Coronary artery (tissue), 2 donors: ENCODE data around the gene HSPA14.

Source experiments
- DNase-seq: peaks from one replicate; pipeline ENCODE4 v3.0.0-alpha.2; 2017; ENCODE audit warnings: low spot score
- H3K27ac ChIP-seq, 2 donors: fragments of 200-600 bp; sonication (generic); one replicate each; pipeline ENCODE4 v1.5.1; 2016 to 2019
- H3K4me3 ChIP-seq: fragments of 200-600 bp; sonication (generic); 2 replicates; pipeline ENCODE4 v1.5.1; 2016; ENCODE audit warnings: mild to moderate bottlenecking, moderate library complexity
- TF ChIP-seq, protein P1 (sequence below): fragments of 200-600 bp; sonication (generic); IDR thresholded peaks from one replicate; pipeline ENCODE4 v1.5.1; 2019; ENCODE audit warnings: antibody characterized with exemption

Gene HSPA14

DNA sequence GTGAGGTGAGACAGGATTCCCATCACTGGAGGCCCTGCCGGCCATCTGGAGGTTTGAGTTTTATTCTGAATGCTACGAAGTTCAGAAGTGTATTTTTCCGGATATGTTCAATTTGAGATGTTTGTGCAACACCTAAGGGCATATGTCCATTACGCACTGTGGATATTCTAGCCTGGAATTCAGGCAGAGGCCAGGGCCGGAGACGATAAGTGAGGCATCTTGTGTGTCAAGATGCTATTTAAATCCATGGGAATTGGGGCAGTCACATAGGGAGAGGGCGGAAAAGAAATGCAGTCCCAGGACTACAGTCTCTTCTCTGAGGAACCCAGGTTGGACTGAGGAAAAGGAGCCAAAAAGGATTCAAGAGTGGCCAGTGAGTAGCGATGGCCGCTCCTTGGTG is 38.7 kb downstream of the HSPA14 start:
- no peak for DNase-seq
- TF ChIP-seq, protein P1, sequence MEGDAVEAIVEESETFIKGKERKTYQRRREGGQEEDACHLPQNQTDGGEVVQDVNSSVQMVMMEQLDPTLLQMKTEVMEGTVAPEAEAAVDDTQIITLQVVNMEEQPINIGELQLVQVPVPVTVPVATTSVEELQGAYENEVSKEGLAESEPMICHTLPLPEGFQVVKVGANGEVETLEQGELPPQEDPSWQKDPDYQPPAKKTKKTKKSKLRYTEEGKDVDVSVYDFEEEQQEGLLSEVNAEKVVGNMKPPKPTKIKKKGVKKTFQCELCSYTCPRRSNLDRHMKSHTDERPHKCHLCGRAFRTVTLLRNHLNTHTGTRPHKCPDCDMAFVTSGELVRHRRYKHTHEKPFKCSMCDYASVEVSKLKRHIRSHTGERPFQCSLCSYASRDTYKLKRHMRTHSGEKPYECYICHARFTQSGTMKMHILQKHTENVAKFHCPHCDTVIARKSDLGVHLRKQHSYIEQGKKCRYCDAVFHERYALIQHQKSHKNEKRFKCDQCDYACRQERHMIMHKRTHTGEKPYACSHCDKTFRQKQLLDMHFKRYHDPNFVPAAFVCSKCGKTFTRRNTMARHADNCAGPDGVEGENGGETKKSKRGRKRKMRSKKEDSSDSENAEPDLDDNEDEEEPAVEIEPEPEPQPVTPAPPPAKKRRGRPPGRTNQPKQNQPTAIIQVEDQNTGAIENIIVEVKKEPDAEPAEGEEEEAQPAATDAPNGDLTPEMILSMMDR = no peak

DNA sequence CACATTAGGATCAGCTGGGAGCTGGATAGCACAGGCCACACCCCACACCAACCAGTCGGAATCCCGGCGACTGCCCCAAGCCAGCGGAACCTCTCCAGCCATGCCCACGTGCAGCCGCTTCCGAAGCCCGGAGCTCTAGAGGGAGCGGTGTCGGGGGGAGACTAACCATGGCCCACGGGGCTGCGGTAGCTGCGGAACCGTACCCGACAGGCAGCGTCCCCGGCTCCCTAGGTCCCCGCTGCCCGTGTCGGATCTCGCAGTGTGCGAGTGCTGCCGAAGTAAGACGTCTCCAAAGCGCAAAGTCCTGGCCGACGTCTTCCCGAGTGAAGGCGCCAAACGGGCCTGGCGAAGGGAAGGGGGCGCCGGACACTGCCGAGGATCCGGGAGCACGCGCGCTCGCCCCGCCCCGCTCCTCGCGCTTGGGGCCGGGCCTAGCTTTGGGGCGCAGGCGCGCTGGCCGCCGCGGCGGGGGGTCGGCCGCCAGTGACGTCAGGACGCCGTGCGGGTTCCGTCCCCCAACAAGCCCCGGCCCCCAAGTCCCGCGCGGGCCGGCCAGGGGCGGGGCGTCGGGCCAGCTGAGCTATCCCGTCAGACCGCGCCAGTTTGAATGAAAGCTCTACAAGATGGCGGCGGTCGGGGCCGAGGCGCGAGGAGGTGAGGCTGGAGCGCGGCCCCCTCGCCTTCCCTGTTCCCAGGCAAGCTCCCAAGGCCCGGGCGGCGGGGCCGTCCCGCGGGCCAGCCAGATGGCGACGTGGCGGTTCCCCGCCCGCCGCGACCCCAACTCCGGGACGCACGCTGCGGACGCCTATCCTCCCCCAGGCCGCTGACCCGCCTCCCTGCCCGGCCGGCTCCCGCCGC is 40.4 kb downstream of the HSPA14 start, which contains the start of gene SUV39H2:
Gene SUV39H2, plus strand, starts transcription at position 601 of the 858 bp plus-strand sequence. Its CDS starts 23 bp downstream, at position 624.
- TF ChIP-seq, protein P1 = no peak
- H3K4me3 ChIP-seq = peak within 1 kb of the TSS; percentile 96
- DNase-seq = peak; percentile 97
- peak within 1 kb of the TSS; percentile 87 to 97 for H3K27ac ChIP-seq

More for the DNA sequence above, 38.7 kb downstream of the HSPA14 start:
- peak overlapping the region in 1 of 2 donors; percentile 5 for H3K27ac ChIP-seq
- peak overlapping the region; percentile 96 for H3K4me3 ChIP-seq

DNA sequence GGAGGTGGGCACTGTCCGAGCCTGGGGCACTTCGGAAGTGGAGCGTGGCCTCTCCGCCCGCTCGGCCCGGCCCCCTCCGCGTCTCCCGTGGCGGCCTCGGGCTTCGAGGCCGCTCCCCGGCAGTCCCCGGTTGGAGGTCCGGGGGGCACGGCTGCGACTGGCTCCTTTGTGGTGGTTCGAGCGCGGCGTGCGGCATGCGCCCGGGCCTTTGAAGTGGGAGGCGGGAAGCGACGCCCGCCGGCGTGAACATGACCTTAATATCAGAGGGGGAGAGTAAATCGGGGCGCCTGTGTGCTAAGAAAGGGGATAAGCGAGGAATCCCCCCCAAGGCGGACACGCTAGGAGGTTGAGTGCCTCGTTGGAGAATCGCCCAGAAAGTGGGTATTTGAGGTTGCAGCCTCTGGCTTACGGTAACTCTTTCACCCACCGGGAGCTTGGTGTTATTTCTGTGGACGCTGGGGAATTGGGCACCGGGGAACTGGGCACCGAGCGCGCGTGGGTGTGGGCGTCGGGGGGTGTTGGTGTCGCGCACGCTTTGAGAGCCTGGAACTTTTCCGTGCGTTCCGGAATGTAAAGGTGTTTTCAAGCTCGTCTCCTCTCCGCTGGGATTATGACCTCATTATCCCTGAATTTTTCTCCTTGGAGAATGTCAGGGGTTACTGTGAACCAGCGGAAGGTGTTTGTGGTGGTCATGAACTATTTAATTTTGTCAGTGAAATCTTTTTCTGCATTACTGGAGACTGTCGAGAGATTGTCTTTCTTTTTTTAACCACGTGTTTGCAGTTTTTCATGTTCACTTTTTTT is 41.2 kb downstream of the HSPA14 start:
- DNase-seq = no peak
- TF ChIP-seq, protein P1 = no peak
- Histone ChIP-seq H3K4me3 (peak overlapping the region; percentile 96), H3K27ac (peak overlapping the region; percentile 87 to 97)

DNA sequence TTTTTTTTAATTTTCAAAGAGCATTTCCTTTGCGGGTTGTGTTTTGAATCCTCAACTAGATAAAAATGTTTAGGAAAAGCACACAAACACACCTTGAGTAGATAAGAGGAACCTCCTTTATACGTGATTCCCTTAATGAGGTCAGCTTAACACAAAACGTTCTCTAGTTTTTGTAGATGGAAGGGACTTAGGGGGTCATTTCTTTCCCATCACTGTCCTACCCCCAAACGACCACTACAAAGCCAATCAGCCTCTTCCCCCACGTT is 41.8 kb downstream of the HSPA14 start:
- DNase-seq = no peak
- Histone ChIP-seq H3K27ac (no peak overlapping the region), H3K4me3 (no peak overlapping the region)
- TF ChIP-seq, protein P1 = no peak

DNA sequence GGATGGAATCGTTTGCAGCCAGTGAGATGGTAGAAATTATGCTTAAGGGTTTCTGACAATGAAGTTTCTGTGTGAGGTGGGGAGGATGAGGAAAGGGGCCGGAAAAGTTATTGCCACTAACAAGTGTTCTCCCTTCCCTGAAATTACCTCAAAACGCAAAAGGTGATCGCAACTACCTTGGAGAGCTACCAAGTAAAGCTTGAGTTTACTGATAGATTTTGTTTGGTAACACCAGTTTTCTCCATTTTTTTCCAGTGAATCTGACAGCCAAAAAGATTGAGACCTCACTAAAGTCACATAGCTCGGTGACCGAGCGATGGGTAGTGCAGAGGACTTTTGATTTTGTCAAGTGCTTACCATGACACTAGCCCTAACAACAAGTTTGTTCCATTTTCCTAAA is 42.1 kb downstream of the HSPA14 start:
- DNase-seq = no peak
- Histone ChIP-seq H3K4me3 (no peak overlapping the region), H3K27ac (no peak overlapping the region)
- TF ChIP-seq, protein P1 = no peak

DNA sequence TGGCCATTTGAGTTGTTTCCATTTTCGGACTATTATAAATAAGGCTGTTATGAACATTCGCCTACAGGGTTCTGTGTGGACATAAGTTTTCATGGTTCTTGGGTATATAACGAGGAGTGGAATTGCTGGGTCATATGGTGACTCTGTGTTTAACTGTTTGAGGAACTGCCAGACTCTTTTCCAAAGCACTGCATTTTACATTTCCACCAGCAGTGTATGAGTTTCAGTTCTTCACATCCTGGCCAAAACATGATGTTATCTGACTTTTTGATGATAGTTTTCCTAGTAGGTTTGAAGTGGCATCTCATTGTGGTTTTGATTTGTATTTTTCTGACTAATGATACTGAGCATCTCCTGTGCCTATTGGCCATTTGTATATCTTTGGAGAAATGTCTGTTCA is 46.0 kb downstream of the HSPA14 start:
- DNase-seq = no peak
- H3K27ac ChIP-seq = no peak overlapping the region
- TF ChIP-seq, protein P1 = no peak
- no peak overlapping the region for H3K4me3 ChIP-seq
